Measurements from ENCODE around the gene STK32C.

The STK32C gene

GRCh38 chr10:132175408-132175807 is 132.3 kb downstream of the STK32C start:
- no peak for TF ChIP-seq TAF1 (IDR thresholded peaks at IDR 0.05; ENCODE audit: borderline replicate concordance, insufficient read depth, low read length)
- no peak for TF ChIP-seq SIN3A (IDR thresholded peaks at IDR 0.05; ENCODE audit: borderline replicate concordance, insufficient read depth, low read length)
- no peak for TF ChIP-seq FOXP2 (optimal IDR thresholded peaks at IDR 0.05; ENCODE audit: borderline replicate concordance, extremely low read depth, extremely low read length, insufficient read depth)
- no peak for TF ChIP-seq POLR2AphosphoS5 (IDR thresholded peaks at IDR 0.05; ENCODE audit: low read depth, low read length)
- no peak for TF ChIP-seq REST (IDR thresholded peaks at IDR 0.05; ENCODE audit: insufficient read depth in 1 of 2, low read depth in 2 of 2, low read length in 2 of 2)

- TF ChIP-seq TAF1 (IDR thresholded peaks at IDR 0.05; ENCODE audit: borderline replicate concordance, insufficient read depth, low read length) (no peak), POLR2AphosphoS5 (IDR thresholded peaks at IDR 0.05; ENCODE audit: low read depth, low read length) (no peak), SIN3A (IDR thresholded peaks at IDR 0.05; ENCODE audit: borderline replicate concordance, insufficient read depth, low read length) (no peak), REST (IDR thresholded peaks at IDR 0.05; ENCODE audit: insufficient read depth in 1 of 2, low read depth in 2 of 2, low read length in 2 of 2) (no peak), FOXP2 (optimal IDR thresholded peaks at IDR 0.05; ENCODE audit: borderline replicate concordance, extremely low read depth, extremely low read length, insufficient read depth) (no peak)
Observed at GRCh38 chr10:132174237-132174636, 133.5 kb downstream of the STK32C start.

- TF ChIP-seq REST (IDR thresholded peaks at IDR 0.05; ENCODE audit: insufficient read depth in 1 of 2, low read depth in 2 of 2, low read length in 2 of 2) (no peak), TAF1 (IDR thresholded peaks at IDR 0.05; ENCODE audit: borderline replicate concordance, insufficient read depth, low read length) (no peak), SIN3A (IDR thresholded peaks at IDR 0.05; ENCODE audit: borderline replicate concordance, insufficient read depth, low read length) (no peak), POLR2AphosphoS5 (IDR thresholded peaks at IDR 0.05; ENCODE audit: low read depth, low read length) (no peak), FOXP2 (optimal IDR thresholded peaks at IDR 0.05; ENCODE audit: borderline replicate concordance, extremely low read depth, extremely low read length, insufficient read depth) (no peak)
Observed at GRCh38 chr10:132173185-132173584, 134.6 kb downstream of the STK32C start.

- no peak for TF ChIP-seq SIN3A (IDR thresholded peaks at IDR 0.05; ENCODE audit: borderline replicate concordance, insufficient read depth, low read length)
- TF ChIP-seq FOXP2 (optimal IDR thresholded peaks at IDR 0.05; ENCODE audit: borderline replicate concordance, extremely low read depth, extremely low read length, insufficient read depth): no peak
- no peak for TF ChIP-seq POLR2AphosphoS5 (IDR thresholded peaks at IDR 0.05; ENCODE audit: low read depth, low read length)
- TF ChIP-seq REST (IDR thresholded peaks at IDR 0.05; ENCODE audit: insufficient read depth in 1 of 2, low read depth in 2 of 2, low read length in 2 of 2): no peak
- no peak for TF ChIP-seq TAF1 (IDR thresholded peaks at IDR 0.05; ENCODE audit: borderline replicate concordance, insufficient read depth, low read length)
Observed at GRCh38 chr10:132172091-132173066, 135.4 kb downstream of the STK32C start.

Data from PFSK-1 (cell line).